ENCODE measurements around the gene KLRK1.
"Not testable (repeated sequence)": the region's sequence is repeated elsewhere in the genome, so short reads cannot be mapped to it uniquely, and the experiment has no call there.

The KLRK1 gene

GRCh38 chr12:10367714-10368113, 22.1 kb downstream of the KLRK1 start:
- not testable (repeated sequence) for H3K9ac ChIP-seq (ENCODE audit: low read length); H3K27me3 ChIP-seq (ENCODE audit: control insufficient read depth, insufficient read depth, low read length); H3K27ac ChIP-seq (ENCODE audit: low read length)

GRCh38 chr12:10366875-10367274, 23.0 kb downstream of the KLRK1 start:
- H3K27ac ChIP-seq (ENCODE audit: low read length), result no peak overlapping the region
- H3K36me3 ChIP-seq (ENCODE audit: control insufficient read depth, low read depth, low read length), result no peaks in the 10 kb centered on the region
- H3K27me3 ChIP-seq (ENCODE audit: control insufficient read depth, insufficient read depth, low read length), result no peaks in the 10 kb centered on the region
- H3K4me3 ChIP-seq (ENCODE audit: low read length), result no peak overlapping the region
- peaks cover 41% of the 10 kb centered on the region for H3K4me1 ChIP-seq (ENCODE audit: control insufficient read depth, low read depth, low read length)
- no peak overlapping the region for H3K9ac ChIP-seq (ENCODE audit: low read length)
- H3K9me3 ChIP-seq (ENCODE audit: control insufficient read depth, low read depth, low read length), result no peaks in the 10 kb centered on the region

More at GRCh38 chr12:10367714-10368113, 22.1 kb downstream of the KLRK1 start:
- H3K9me3 ChIP-seq (ENCODE audit: control insufficient read depth, low read depth, low read length); H3K4me3 ChIP-seq (ENCODE audit: low read length); H3K36me3 ChIP-seq (ENCODE audit: control insufficient read depth, low read depth, low read length): not testable (repeated sequence)
- peaks cover 35% of the 10 kb centered on the region for H3K4me1 ChIP-seq (ENCODE audit: control insufficient read depth, low read depth, low read length)

GRCh38 chr12:10365696-10366405, 24.0 kb downstream of the KLRK1 start:
- Histone ChIP-seq H3K27me3 (ENCODE audit: control insufficient read depth, insufficient read depth, low read length) (no peaks in the 10 kb centered on the region), H3K36me3 (ENCODE audit: control insufficient read depth, low read depth, low read length) (no peaks in the 10 kb centered on the region), H3K9me3 (ENCODE audit: control insufficient read depth, low read depth, low read length) (no peaks in the 10 kb centered on the region), H3K9ac (ENCODE audit: low read length) (no peak overlapping the region), H3K4me1 (ENCODE audit: control insufficient read depth, low read depth, low read length) (peaks cover 44% of the 10 kb centered on the region), H3K4me3 (ENCODE audit: low read length) (peak overlapping the region; percentile 69), H3K27ac (ENCODE audit: low read length) (no peak overlapping the region)

- H3K27ac ChIP-seq (ENCODE audit: low read length), result no peak overlapping the region
These were observed 24.8 kb downstream of the KLRK1 start for GRCh38 chr12:10364815-10365622.

GRCh38 chr12:10363914-10364814, 25.7 kb downstream of the KLRK1 start:
- H3K4me1 ChIP-seq (ENCODE audit: control insufficient read depth, low read depth, low read length), result peaks cover 44% of the 10 kb centered on the region
- no peaks in the 10 kb centered on the region for H3K9me3 ChIP-seq (ENCODE audit: control insufficient read depth, low read depth, low read length)
- H3K9ac ChIP-seq (ENCODE audit: low read length), result peak overlapping the region; percentile 31
- H3K4me3 ChIP-seq (ENCODE audit: low read length), result peak overlapping the region; percentile 69
- no peaks in the 10 kb centered on the region for H3K27me3 ChIP-seq (ENCODE audit: control insufficient read depth, insufficient read depth, low read length)
- H3K27ac ChIP-seq (ENCODE audit: low read length), result no peak overlapping the region
- no peaks in the 10 kb centered on the region for H3K36me3 ChIP-seq (ENCODE audit: control insufficient read depth, low read depth, low read length)

More at GRCh38 chr12:10364815-10365622, 24.8 kb downstream of the KLRK1 start:
- no peaks in the 10 kb centered on the region for H3K9me3 ChIP-seq (ENCODE audit: control insufficient read depth, low read depth, low read length)
- no peaks in the 10 kb centered on the region for H3K36me3 ChIP-seq (ENCODE audit: control insufficient read depth, low read depth, low read length)
- H3K9ac ChIP-seq (ENCODE audit: low read length), result peak overlapping the region; percentile 31
- no peaks in the 10 kb centered on the region for H3K27me3 ChIP-seq (ENCODE audit: control insufficient read depth, insufficient read depth, low read length)
- H3K4me1 ChIP-seq (ENCODE audit: control insufficient read depth, low read depth, low read length), result peaks cover 44% of the 10 kb centered on the region
- peak overlapping the region; percentile 69 for H3K4me3 ChIP-seq (ENCODE audit: low read length)

- Histone ChIP-seq H3K4me1 (ENCODE audit: control insufficient read depth, low read depth, low read length) (peaks cover 44% of the 10 kb centered on the region), H3K36me3 (ENCODE audit: control insufficient read depth, low read depth, low read length) (no peaks in the 10 kb centered on the region), H3K9ac (ENCODE audit: low read length) (no peak overlapping the region), H3K27ac (ENCODE audit: low read length) (no peak overlapping the region), H3K4me3 (ENCODE audit: low read length) (peak overlapping the region; percentile 69), H3K9me3 (ENCODE audit: control insufficient read depth, low read depth, low read length) (no peaks in the 10 kb centered on the region), H3K27me3 (ENCODE audit: control insufficient read depth, insufficient read depth, low read length) (no peaks in the 10 kb centered on the region)
These were observed 26.3 kb downstream of the KLRK1 start for GRCh38 chr12:10363658-10363913.

GRCh38 chr12:10362828-10363657, 26.8 kb downstream of the KLRK1 start:
- Histone ChIP-seq H3K4me3 (ENCODE audit: low read length) (peak overlapping the region; percentile 69), H3K27ac (ENCODE audit: low read length) (no peak overlapping the region), H3K27me3 (ENCODE audit: control insufficient read depth, insufficient read depth, low read length) (no peaks in the 10 kb centered on the region), H3K4me1 (ENCODE audit: control insufficient read depth, low read depth, low read length) (peaks cover 44% of the 10 kb centered on the region), H3K9me3 (ENCODE audit: control insufficient read depth, low read depth, low read length) (no peaks in the 10 kb centered on the region), H3K9ac (ENCODE audit: low read length) (no peak overlapping the region), H3K36me3 (ENCODE audit: control insufficient read depth, low read depth, low read length) (no peaks in the 10 kb centered on the region)

GRCh38 chr12:10362325-10362724, 27.5 kb downstream of the KLRK1 start:
- Histone ChIP-seq H3K9me3 (ENCODE audit: control insufficient read depth, low read depth, low read length) (no peaks in the 10 kb centered on the region), H3K4me3 (ENCODE audit: low read length) (no peak overlapping the region), H3K36me3 (ENCODE audit: control insufficient read depth, low read depth, low read length) (no peaks in the 10 kb centered on the region), H3K27ac (ENCODE audit: low read length) (no peak overlapping the region), H3K4me1 (ENCODE audit: control insufficient read depth, low read depth, low read length) (peaks cover 44% of the 10 kb centered on the region), H3K9ac (ENCODE audit: low read length) (no peak overlapping the region), H3K27me3 (ENCODE audit: control insufficient read depth, insufficient read depth, low read length) (no peaks in the 10 kb centered on the region)

- Histone ChIP-seq H3K9me3 (ENCODE audit: control insufficient read depth, low read depth, low read length) (no peaks in the 10 kb centered on the region), H3K4me3 (ENCODE audit: low read length) (no peak overlapping the region), H3K27ac (ENCODE audit: low read length) (no peak overlapping the region), H3K9ac (ENCODE audit: low read length) (no peak overlapping the region), H3K4me1 (ENCODE audit: control insufficient read depth, low read depth, low read length) (peaks cover 44% of the 10 kb centered on the region), H3K27me3 (ENCODE audit: control insufficient read depth, insufficient read depth, low read length) (no peaks in the 10 kb centered on the region), H3K36me3 (ENCODE audit: control insufficient read depth, low read depth, low read length) (no peaks in the 10 kb centered on the region)
These were observed 28.2 kb downstream of the KLRK1 start for GRCh38 chr12:10361622-10362021.

- H3K9me3 ChIP-seq (ENCODE audit: control insufficient read depth, low read depth, low read length), result no peaks in the 10 kb centered on the region
- no peak overlapping the region for H3K9ac ChIP-seq (ENCODE audit: low read length)
- H3K4me1 ChIP-seq (ENCODE audit: control insufficient read depth, low read depth, low read length), result peaks cover 40% of the 10 kb centered on the region
- H3K36me3 ChIP-seq (ENCODE audit: control insufficient read depth, low read depth, low read length), result no peaks in the 10 kb centered on the region
- no peaks in the 10 kb centered on the region for H3K27me3 ChIP-seq (ENCODE audit: control insufficient read depth, insufficient read depth, low read length)
- no peak overlapping the region for H3K27ac ChIP-seq (ENCODE audit: low read length)
- no peak overlapping the region for H3K4me3 ChIP-seq (ENCODE audit: low read length)
These were observed 28.8 kb downstream of the KLRK1 start for GRCh38 chr12:10361084-10361483.

- Histone ChIP-seq H3K36me3 (ENCODE audit: control insufficient read depth, low read depth, low read length) (no peaks in the 10 kb centered on the region), H3K4me1 (ENCODE audit: control insufficient read depth, low read depth, low read length) (peaks cover 32% of the 10 kb centered on the region), H3K9ac (ENCODE audit: low read length) (no peak overlapping the region), H3K27me3 (ENCODE audit: control insufficient read depth, insufficient read depth, low read length) (no peaks in the 10 kb centered on the region), H3K27ac (ENCODE audit: low read length) (no peak overlapping the region), H3K4me3 (ENCODE audit: low read length) (no peak overlapping the region), H3K9me3 (ENCODE audit: control insufficient read depth, low read depth, low read length) (no peaks in the 10 kb centered on the region)
These were observed 30.9 kb downstream of the KLRK1 start for GRCh38 chr12:10358969-10359368.

All from iPS-18a (cell line).